Heart left ventricle (tissue), 16 donors: ENCODE measurements around the gene C4B. TPM values are rescaled to one million over a fixed set of nuclear protein-coding genes. Genes with fewer than 3 reads are reported as not detected.

Experiments used
- ATAC-seq, 4 donors: fragments of 200-7000 bp; cut with Tn5 transposase; one replicate each; pipeline ENCODE4 v1.9.1; 2020 to 2022; ENCODE audit warnings: moderate library complexity in 4 of 4, mild to moderate bottlenecking in 3 of 4, moderate number of reproducible peaks in 1 of 4
- DNase-seq, 5 donors: peaks; one replicate each; pipeline ENCODE4 v3.0.0-alpha.2; 2020
- H3K27ac ChIP-seq, 12 donors: fragments of 200-600 bp; sonication (generic) in 4 of 12; one replicate each; pipeline versions ENCODE4 v1.5.0 to v1.8.0; 2016 to 2022; ENCODE audit warnings: mild to moderate bottlenecking in 2 of 12
- H3K27me3 ChIP-seq, 9 donors: fragments of 200-600 bp; sonication (generic) in 2 of 9; one replicate each; pipeline versions ENCODE4 v1.5.1 to v1.8.0; 2016 to 2022; ENCODE audit warnings: mild to moderate bottlenecking in 3 of 9
- H3K36me3 ChIP-seq, 9 donors: fragments of 200-600 bp; sonication (generic) in 2 of 9; one replicate each; pipeline versions ENCODE4 v1.5.0 to v1.8.0; 2018 to 2022; ENCODE audit warnings: mild to moderate bottlenecking in 2 of 9
- H3K4me1 ChIP-seq, 12 donors: fragments of 200-600 bp; sonication (generic) in 4 of 12; one replicate each; pipeline versions ENCODE4 v1.5.0 to v1.8.0; 2016 to 2022; ENCODE audit warnings: mild to moderate bottlenecking in 3 of 12
- H3K4me3 ChIP-seq, 12 donors: fragments of 200-600 bp; sonication (generic) in 4 of 12; one replicate each; pipeline versions ENCODE4 v1.5.0 to v1.8.0; 2017 to 2022; ENCODE audit warnings: mild to moderate bottlenecking in 9 of 12, moderate library complexity in 4 of 12
- H3K9me3 ChIP-seq, 12 donors: fragments of 200-600 bp; sonication (generic) in 4 of 12; one replicate each; pipeline versions ENCODE4 v1.5.0 to v1.8.0; 2016 to 2022; ENCODE audit warnings: mild to moderate bottlenecking in 1 of 12
- CTCF ChIP-seq, 12 donors: fragments of 200-600 bp; sonication (generic) in 4 of 12; IDR thresholded peaks; one replicate each; pipeline versions ENCODE4 v1.5.0 to v1.8.0; 2018 to 2022; ENCODE audit warnings: antibody characterized with exemption in 12 of 12, mild to moderate bottlenecking in 5 of 12
- POLR2A ChIP-seq, 2 donors: fragments of 450-650 bp; IDR thresholded peaks; one replicate each; pipeline ENCODE4 v1.6.1; 2017; ENCODE audit warnings: antibody characterized with exemption in 2 of 2, mild to moderate bottlenecking in 2 of 2, moderate library complexity in 2 of 2
- WGBS, 4 donors: extraction: QIAGEN DNeasy Blood & Tissue Kit in 2 of 4; methylation state at CpG; one replicate each; pipeline versions ENCODE4 v1.1.5 to v1.1.7; 2013 to 2018; 5-methylcytosine and 5-hydroxymethylcytosine counted together
- intact Hi-C, 10 donors: fragments of 100-400 bp; cut with DNase I; formaldehyde crosslinking; loops; one replicate each; pipeline versions ENCODE4 v1.11.1 to v1.14.2; 2022
- polyA plus RNA-seq, 2 donors: library from polyadenylated mRNA; stranded (reverse); fragments of 200-250 nt; gene quantifications; one replicate each; pipeline ENCODE4 v1.2.3, GENCODE V29; 2013
- total RNA-seq, 9 donors: library from RNA; depleted of rRNA in 2 of 9; stranded (reverse); fragments of >200 nt in 2 of 9; fragmentation: NEBNext Ultra II Directional in 3 of 9; extraction: Animal tissue kit (Norgen Biotek cat#: 25700) in 3 of 9; gene quantifications; one replicate each; pipeline versions ENCODE4 v1.1.0 to v1.2.4, GENCODE V29; 2016 to 2023
- donor health status: ischemic (EF 13 %, LVEDD 7.1; RV severe dilation, severe dysfunction).
- donor health status: healthy with polysubstance abuse.
- donor health status: DM: no; HTN: yes; CAD: no.
- donor health status: DM: no; HTN: no; CAD: no.
- donor health status: ischemic (EF 25% LVEDD 6.9; RV normal size, moderate dysfunction).
- donor health status: ischemic (EF 25% LVEDD 5.7; RV mildly dilated, moderate dysfunction).
- donor health status: healthy.
- donor health status: DM: yes; HTN: yes; CAD: no.
- donor health status: ischemic (EF 35%, LVEDD 5.7; RV mildly dilated, moderate dysfunction).
- donor health status: nonischemic (EF 11% LVEDD 7.7; RV severe dilation, severe dysfunction).
- donor health status: DM: yes; HTN: yes; CAD: no.
- donor health status: PGD.
- donor health status: ischemic (EF 29% LVEDD 5.4; RV normal size, mild dysfunction).
- donor health status: nonischemic (EF 23%, LVEDD 6.1; RV moderate dilation, normal function).

Gene C4B
- total and polyA plus RNA-seq, 11 donors = 30.8 to 307 (median 73.9) TPM

- TF ChIP-seq POLR2A (IDR thresholded peaks at IDR 0.05) (no peak), CTCF (IDR thresholded peaks at IDR 0.05) (no peak)
- H3K9me3 ChIP-seq = no peaks in the 10 kb centered on the region
- ATAC-seq = no peak
These were observed 65.1 kb downstream of the C4B start for GRCh38 chr6:32079566-32080290.

DNA sequence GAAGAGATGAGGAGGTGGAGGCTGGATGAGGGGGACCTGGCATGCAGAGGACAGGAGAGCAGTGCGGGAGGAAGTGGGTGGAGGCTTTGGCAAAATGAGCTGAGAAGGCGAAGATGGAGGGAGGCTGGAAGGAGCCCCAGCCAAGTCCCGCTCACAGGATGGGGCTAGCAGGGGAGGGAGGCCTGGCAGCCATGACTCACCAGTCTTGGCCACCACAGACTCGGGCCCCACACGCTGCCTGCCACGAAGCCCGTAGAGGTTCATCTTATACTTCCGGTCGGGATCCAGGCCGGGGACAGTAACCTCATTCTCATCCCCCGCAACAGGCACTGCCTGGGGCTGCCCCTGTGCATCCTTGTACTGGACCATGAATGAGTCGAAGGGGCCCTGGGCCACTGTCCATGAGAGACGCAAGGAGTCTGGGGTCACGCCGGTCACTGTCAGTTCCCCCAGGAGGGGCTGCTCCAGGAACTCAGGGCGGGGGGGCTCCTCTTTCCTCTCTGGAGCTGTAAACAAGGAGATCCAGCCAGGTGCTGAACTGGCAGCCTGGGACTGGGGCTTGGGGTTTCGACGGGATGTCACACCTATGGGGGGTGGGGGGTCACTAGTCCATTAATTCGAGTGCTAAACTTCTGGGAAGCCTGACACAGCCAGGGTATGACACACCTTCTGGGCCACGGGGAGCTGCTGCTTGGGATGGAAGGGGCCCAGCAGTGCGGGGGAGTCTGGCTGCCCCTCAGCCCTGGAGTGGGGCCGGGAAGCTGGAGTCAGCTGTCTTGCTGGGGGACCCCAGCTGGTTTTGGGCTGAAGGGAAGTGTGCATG lies 66.8 kb downstream of the C4B start:
- TF ChIP-seq POLR2A (IDR thresholded peaks at IDR 0.05) = no peak
- TF ChIP-seq CTCF (IDR thresholded peaks at IDR 0.05) = no peak
- Histone ChIP-seq H3K27ac (peak overlapping the region in 10 of 12 donors; percentile 20 to 85 (median 56)), H3K27me3 (peaks cover 0 to 5% (median 0%) of the 10 kb centered on the region in 9 donors), H3K36me3 (peaks cover 0 to 98% (median 46%) of the 10 kb centered on the region in 9 donors), H3K4me3 (no peak overlapping the region), H3K9me3 (no peaks in the 10 kb centered on the region), H3K4me1 (peaks cover 0 to 51% (median 6%) of the 10 kb centered on the region in 12 donors)
- DNase-seq (peak; percentile 56 to 83 (median 80)), ATAC-seq (peak; percentile 19 to 74 (median 66))
- intact Hi-C loops = loop anchor here in 1 of 10 donors (10.0 kb wide), 1 partner anchor 73 kb away; the partner anchor contains the start of genes PPT2 and PRRT1
- 57 to 61% (median 60%) methylated on average over 15 to 22 of the region's 22 CpGs for whole genome bisulfite sequencing, 4 donors

More at GRCh38 chr6:32079566-32080290, 65.1 kb downstream of the C4B start:
- DNase-seq = peak in 1 of 5 donors; percentile 11
- Histone ChIP-seq H3K27me3 (no peaks in the 10 kb centered on the region), H3K27ac (peak overlapping the region in 1 of 12 donors; percentile 78), H3K4me1 (peaks cover 0 to 55% (median 6%) of the 10 kb centered on the region in 12 donors), H3K4me3 (no peak overlapping the region), H3K36me3 (peaks cover 0 to 94% (median 47%) of the 10 kb centered on the region in 9 donors)
- intact Hi-C loops = loop anchor here in 1 of 10 donors (10.0 kb wide), 1 partner anchor 75 kb away; the partner anchor contains the start of genes PPT2 and PRRT1
- WGBS, 4 donors = 78 to 82% (median 80%) methylated on average over 6 to 7 of the region's 7 CpGs

- Histone ChIP-seq H3K9me3 (no peaks in the 10 kb centered on the region), H3K4me3 (no peak overlapping the region), H3K4me1 (peaks cover 0 to 48% (median 11%) of the 10 kb centered on the region in 12 donors), H3K36me3 (peaks cover 0 to 89% (median 39%) of the 10 kb centered on the region in 9 donors), H3K27ac (peak overlapping the region in 10 of 12 donors; percentile 20 to 85 (median 56)), H3K27me3 (peaks cover 0 to 13% (median 0%) of the 10 kb centered on the region in 9 donors)
- ATAC-seq = no peak
- intact Hi-C loops = loop anchor here in 1 of 10 donors (10.0 kb wide), 1 partner anchor 72 kb away; the partner anchor contains the start of genes PPT2 and PRRT1
- peak in 1 of 5 donors; percentile 14 for DNase-seq
- 55 to 81% (median 59%) methylated on average over 6 of the region's 6 CpGs for WGBS, 4 donors
- TF ChIP-seq CTCF (IDR thresholded peaks at IDR 0.05) (no peak), POLR2A (IDR thresholded peaks at IDR 0.05) (no peak)
These were observed 67.9 kb downstream of the C4B start for GRCh38 chr6:32082478-32082877.
